ENCODE data around the gene MED23.

- TF ChIP-seq CTCF (IDR thresholded peaks at IDR 0.05) (no peak), POLR2A (IDR thresholded peaks at IDR 0.05; ENCODE audit: low read depth) (no peak), POLR2AphosphoS5 (IDR thresholded peaks at IDR 0.05) (no peak)
Measured at GRCh38 chr6:131524695-131525336, 103.2 kb downstream of the MED23 start.

All from esophagus muscularis mucosa (tissue), 3 donors.